Loucy (cell line): Measurements from ENCODE around the gene SKIC8.

Experiments used
- H2AFZ ChIP-seq: fragments of 200-600 bp; sonication (generic); 2 replicates; pipeline ENCODE4 v1.6.0; 2016; ENCODE audit warnings: antibody characterized with exemption, mild to moderate bottlenecking, low read length, moderate library complexity
- H3F3A ChIP-seq: fragments of 200-600 bp; 2 replicates; pipeline ENCODE4 v1.6.0; 2016; ENCODE audit warnings: antibody characterized with exemption, low read depth, mild to moderate bottlenecking
- H3K27me3 ChIP-seq: fragments of 200-600 bp; sonication (generic); 2 replicates; pipeline ENCODE4 v1.6.1; 2014; ENCODE audit warnings: low read length, mild to moderate bottlenecking; ENCODE audit not compliant: insufficient read depth, poor library complexity, severe bottlenecking
- H3K36me3 ChIP-seq: fragments of 200-600 bp; sonication (generic); 2 replicates; pipeline ENCODE4 v1.6.1; 2016; ENCODE audit warnings: low read length; ENCODE audit not compliant: insufficient read depth
- H3K4me1 ChIP-seq: fragments of 200-600 bp; sonication (generic); 2 replicates; pipeline ENCODE4 v1.5.1; 2014; ENCODE audit warnings: low read length, mild to moderate bottlenecking; ENCODE audit not compliant: insufficient read depth, poor library complexity, severe bottlenecking
- H3K4me2 ChIP-seq: fragments of 200-600 bp; sonication (generic); 2 replicates; pipeline ENCODE4 v1.6.0; 2014; ENCODE audit warnings: antibody characterized with exemption, low read length, low read depth, mild to moderate bottlenecking; ENCODE audit not compliant: poor library complexity, severe bottlenecking
- H3K4me3 ChIP-seq: fragments of 200-600 bp; sonication (generic); 2 replicates; pipeline ENCODE4 v1.5.1; 2014; ENCODE audit warnings: low read length, mild to moderate bottlenecking, mixed read lengths; ENCODE audit not compliant: poor library complexity, severe bottlenecking
- H3K79me2 ChIP-seq: fragments of 200-600 bp; sonication (generic); 2 replicates; pipeline ENCODE4 v1.6.1; 2014; ENCODE audit warnings: low read length; ENCODE audit not compliant: insufficient read depth
- H3K9ac ChIP-seq: fragments of 200-600 bp; sonication (generic); 2 replicates; pipeline ENCODE4 v1.6.0; 2014; ENCODE audit warnings: mild to moderate bottlenecking, low read depth, low read length, moderate library complexity; ENCODE audit not compliant: poor library complexity, severe bottlenecking
- H3K9me2 ChIP-seq: fragments of 200-600 bp; sonication (generic); replicated peaks from 2 replicates; pipeline ENCODE4 v1.6.1; 2016; ENCODE audit warnings: low read depth, low read length, mixed read lengths
- H3K9me3 ChIP-seq: fragments of 200-600 bp; sonication (generic); 2 replicates; pipeline ENCODE4 v1.6.1; 2014; ENCODE audit warnings: mild to moderate bottlenecking, antibody characterized with exemption, low read length, low read depth; ENCODE audit not compliant: insufficient read depth
- H4K20me1 ChIP-seq: fragments of 200-600 bp; sonication (generic); 2 replicates; pipeline ENCODE4 v1.6.0; 2014; ENCODE audit warnings: antibody characterized with exemption, low read length, mild to moderate bottlenecking; ENCODE audit not compliant: insufficient read depth, poor library complexity, severe bottlenecking
- CTCF ChIP-seq: fragments of 200-600 bp; sonication (generic); conservative IDR thresholded peaks from 2 replicates; pipeline ENCODE4 v1.5.1; 2014; ENCODE audit warnings: mild to moderate bottlenecking, antibody characterized with exemption, low read length
- EZH2phosphoT487 ChIP-seq: fragments of 200-600 bp; IDR thresholded peaks from 2 replicates; pipeline ENCODE4 v1.6.1; 2018; ENCODE audit warnings: antibody characterized with exemption, mild to moderate bottlenecking, moderate library complexity, borderline replicate concordance

SKIC8 gene

GRCh38 chr15:78265137-78265460 lies 34.3 kb downstream of the SKIC8 start:
- TF ChIP-seq CTCF: no peak
- no peak for TF ChIP-seq EZH2phosphoT487
- no peak overlapping the region for H3K4me3 ChIP-seq
- no peaks in the 10 kb centered on the region for H3K79me2 ChIP-seq
- no peak overlapping the region for H3K9ac ChIP-seq
- no peaks in the 10 kb centered on the region for H3K4me1 ChIP-seq
- no peaks in the 10 kb centered on the region for H3F3A ChIP-seq
- H3K4me2 ChIP-seq: no peak overlapping the region
- no peaks in the 10 kb centered on the region for H3K27me3 ChIP-seq
- H2AFZ ChIP-seq: no peak overlapping the region
- no peaks in the 10 kb centered on the region for H4K20me1 ChIP-seq
- no peaks in the 10 kb centered on the region for H3K36me3 ChIP-seq
- H3K9me2 ChIP-seq: no peaks in the 10 kb centered on the region
- no peaks in the 10 kb centered on the region for H3K9me3 ChIP-seq

GRCh38 chr15:78264304-78265136 lies 34.9 kb downstream of the SKIC8 start, which contains the start of gene DNAJA4:
Gene DNAJA4, plus strand, starts transcription at chr15:78264562. Its CDS starts 202 bp downstream, at chr15:78264764.
- Histone ChIP-seq H3K9me2 (no peaks in the 10 kb centered on the region), H3K9ac (no peak within 1 kb of the TSS), H3K4me1 (no peaks in the 10 kb centered on the region), H3K36me3 (no peaks in the 10 kb centered on the region), H3K27me3 (no peaks in the 10 kb centered on the region), H3K79me2 (no peaks in the 10 kb centered on the region), H3K4me2 (no peak within 1 kb of the TSS), H2AFZ (no peak within 1 kb of the TSS), H3K9me3 (no peaks in the 10 kb centered on the region), H3K4me3 (no peak within 1 kb of the TSS), H3F3A (no peaks in the 10 kb centered on the region), H4K20me1 (no peaks in the 10 kb centered on the region)
- no peak for TF ChIP-seq EZH2phosphoT487

DNA sequence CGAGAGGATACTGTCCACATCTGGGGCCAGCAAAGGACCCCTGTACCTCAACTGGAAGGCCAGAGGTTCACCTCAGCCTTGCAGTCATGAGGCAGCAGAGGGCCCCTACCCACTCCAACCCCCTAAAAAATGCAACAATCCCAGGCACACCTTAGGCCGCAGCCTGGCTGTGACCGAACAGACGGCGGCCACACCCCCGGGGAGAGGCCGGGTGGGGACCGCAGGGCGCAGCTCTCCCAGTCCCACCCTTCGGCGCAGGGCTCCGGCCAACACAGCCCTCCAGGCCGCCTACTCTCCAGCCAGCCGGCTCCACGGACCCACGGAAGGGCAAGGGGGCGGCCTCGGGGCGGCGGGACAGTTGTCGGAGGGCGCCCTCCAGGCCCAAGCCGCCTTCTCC lies 35.5 kb downstream of the SKIC8 start:
- no peaks in the 10 kb centered on the region for H3K9me2 ChIP-seq
- H3K27me3 ChIP-seq: no peaks in the 10 kb centered on the region
- TF ChIP-seq EZH2phosphoT487 (no peak), CTCF (no peak)
- H3K79me2 ChIP-seq: no peaks in the 10 kb centered on the region
- no peaks in the 10 kb centered on the region for H3K4me1 ChIP-seq
- H3F3A ChIP-seq: no peaks in the 10 kb centered on the region
- no peak overlapping the region for H2AFZ ChIP-seq
- H3K4me3 ChIP-seq: no peak overlapping the region
- H4K20me1 ChIP-seq: no peaks in the 10 kb centered on the region
- no peaks in the 10 kb centered on the region for H3K36me3 ChIP-seq
- no peaks in the 10 kb centered on the region for H3K9me3 ChIP-seq
- H3K9ac ChIP-seq: no peak overlapping the region
- no peak overlapping the region for H3K4me2 ChIP-seq

GRCh38 chr15:78263351-78263781 lies 36.0 kb downstream of the SKIC8 start:
- no peaks in the 10 kb centered on the region for H3K9me2 ChIP-seq
- no peak overlapping the region for H3K4me2 ChIP-seq
- no peaks in the 10 kb centered on the region for H3F3A ChIP-seq
- H4K20me1 ChIP-seq: no peaks in the 10 kb centered on the region
- H3K36me3 ChIP-seq: no peaks in the 10 kb centered on the region
- no peaks in the 10 kb centered on the region for H3K4me1 ChIP-seq
- no peaks in the 10 kb centered on the region for H3K27me3 ChIP-seq
- no peaks in the 10 kb centered on the region for H3K79me2 ChIP-seq
- H3K9ac ChIP-seq: no peak overlapping the region
- H3K9me3 ChIP-seq: no peaks in the 10 kb centered on the region
- no peak overlapping the region for H2AFZ ChIP-seq
- no peak for TF ChIP-seq EZH2phosphoT487
- TF ChIP-seq CTCF: no peak
- H3K4me3 ChIP-seq: no peak overlapping the region
